NCI-H510A treated with DMSO at 0.1 percent for 48 hours (cell line): ENCODE results near the gene BTAF1.

ENCODE experiments used
- DNase-seq: peaks from one replicate; lab custom pipeline; 2025; lab: John Stamatoyannopoulos, UW

BTAF1 gene

DNA sequence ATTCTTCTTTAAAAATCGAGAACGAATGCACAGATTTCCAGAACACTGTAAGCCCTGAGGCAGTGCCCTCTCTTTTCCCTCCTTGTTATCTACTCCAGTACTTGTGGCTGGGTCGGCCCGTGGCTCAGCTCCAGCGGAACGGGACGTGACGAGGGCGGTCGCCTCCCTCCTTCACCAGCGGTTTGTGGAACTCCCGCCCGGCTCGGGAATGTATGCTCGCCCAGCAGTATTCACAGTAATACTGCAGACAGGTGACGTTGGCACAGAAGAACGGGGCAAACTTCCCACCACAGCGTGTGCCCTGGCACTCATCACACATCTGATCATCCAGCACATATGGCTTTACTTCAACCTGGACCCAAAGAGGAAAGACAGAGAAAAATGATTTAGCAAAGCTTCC, 128.5 kb downstream of the BTAF1 start:
- no peak for DNase-seq

DNA sequence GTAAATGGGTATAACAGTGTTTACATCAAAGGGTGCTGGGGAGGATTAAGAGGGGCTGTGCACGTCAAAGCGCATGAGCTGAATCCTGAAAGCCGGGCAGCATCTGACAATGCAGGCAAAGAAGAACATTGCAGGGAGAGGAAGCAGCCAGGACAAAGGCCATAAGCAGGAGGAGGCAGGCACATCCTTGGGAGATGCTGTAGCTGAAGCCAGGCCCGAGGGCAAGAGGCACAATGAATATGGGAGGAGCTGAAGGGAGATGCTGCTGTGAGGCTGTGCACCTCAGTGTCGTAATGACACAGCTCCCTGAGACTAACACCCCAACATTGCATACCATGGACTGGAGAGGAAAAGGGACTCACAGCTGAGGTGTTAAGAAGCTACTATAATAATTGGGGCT, 129.2 kb downstream of the BTAF1 start:
- DNase-seq = no peak

DNA sequence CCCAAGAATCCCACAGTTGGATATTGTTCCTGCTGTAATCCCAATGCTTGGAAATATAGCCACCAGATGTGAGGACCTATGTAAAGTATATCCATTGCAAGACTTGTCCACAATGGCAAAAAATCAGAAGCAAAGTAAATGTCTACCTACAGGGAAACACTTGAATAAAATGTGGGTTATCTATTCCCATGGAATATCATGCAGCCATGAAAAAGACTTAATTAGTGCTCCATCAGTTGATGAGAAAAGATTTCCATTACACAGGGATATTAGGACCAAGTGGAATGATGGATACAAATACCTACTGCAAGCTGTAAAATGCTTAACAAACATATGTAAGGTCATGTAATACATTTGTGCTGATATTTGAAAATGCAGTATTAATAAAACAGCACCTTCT, 131.2 kb downstream of the BTAF1 start:
- DNase-seq = no peak

DNA sequence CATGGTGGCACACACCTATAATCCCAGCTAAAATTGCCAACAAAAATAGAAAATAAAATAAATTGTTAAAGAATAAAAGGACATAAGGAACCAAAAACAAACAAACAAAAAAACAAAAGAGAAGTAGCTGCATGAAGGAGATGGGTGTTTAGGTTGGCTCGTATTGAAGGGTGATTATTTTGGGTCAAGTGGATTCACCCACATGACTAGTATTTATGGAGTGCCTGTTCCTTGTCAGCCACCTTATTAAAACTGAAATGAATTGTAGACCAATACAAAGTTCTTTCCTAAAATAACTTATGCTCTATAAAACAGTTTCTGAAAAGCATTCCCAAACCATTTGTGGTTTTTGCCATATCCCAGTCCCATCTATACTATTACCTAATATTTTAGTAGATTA, 138.7 kb downstream of the BTAF1 start:
- no peak for DNase-seq

DNA sequence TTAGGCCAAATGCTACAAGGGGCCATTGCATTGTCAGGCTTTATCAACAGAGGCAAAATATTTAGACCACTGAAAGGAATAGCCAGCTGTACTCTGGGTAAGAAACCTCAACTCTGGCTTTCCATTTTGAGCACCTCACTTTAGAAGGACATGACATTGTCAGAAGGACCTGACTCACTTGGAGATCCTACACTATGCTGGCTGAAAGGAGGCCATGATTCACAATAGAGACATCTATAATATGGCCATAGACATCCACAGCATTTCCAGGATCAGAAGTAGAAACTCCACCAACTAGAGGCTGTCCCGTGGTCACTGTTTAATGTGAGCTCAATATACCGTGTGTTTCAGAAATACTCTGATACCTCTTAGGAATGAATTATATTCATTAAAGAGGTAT, 140.9 kb downstream of the BTAF1 start:
- no peak for DNase-seq

DNA sequence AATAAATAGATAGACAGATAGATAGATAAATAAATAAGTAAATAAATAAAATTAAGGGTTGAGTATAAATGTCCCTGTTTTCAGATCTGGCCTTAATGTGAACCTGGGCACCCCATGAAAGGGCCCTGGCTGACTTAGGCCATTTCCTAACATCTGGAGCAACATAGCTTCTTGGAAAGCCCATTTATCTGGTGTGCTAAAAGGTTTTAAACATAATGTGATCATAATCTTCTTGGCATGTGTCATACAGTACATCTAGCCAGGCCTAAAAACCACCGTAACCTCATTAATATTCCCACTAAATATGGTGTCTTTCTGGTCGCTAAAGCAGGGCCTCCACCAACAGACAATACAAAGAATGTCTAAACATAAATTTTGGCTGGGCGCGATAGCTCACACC, 142.8 kb downstream of the BTAF1 start:
- no peak for DNase-seq

DNA sequence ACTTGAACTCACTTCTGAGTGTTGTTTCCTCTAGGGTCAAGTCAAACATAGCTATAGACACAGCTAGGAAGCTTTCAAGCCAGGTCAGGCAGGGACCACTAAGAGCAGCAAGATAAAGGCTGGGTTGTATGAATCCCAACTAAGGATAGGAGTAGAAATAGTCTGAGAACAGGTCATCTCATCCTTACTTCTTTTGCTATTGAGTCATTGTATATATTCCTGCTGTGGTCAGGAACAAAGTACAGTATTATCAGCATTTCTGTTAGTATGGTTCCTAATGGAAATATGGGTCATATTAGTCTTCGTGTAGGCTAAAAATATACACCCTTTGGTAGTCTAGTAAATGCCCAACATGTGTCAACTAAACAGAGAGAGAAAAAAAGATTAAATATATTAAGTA, 145.3 kb downstream of the BTAF1 start:
- DNase-seq = no peak

DNA sequence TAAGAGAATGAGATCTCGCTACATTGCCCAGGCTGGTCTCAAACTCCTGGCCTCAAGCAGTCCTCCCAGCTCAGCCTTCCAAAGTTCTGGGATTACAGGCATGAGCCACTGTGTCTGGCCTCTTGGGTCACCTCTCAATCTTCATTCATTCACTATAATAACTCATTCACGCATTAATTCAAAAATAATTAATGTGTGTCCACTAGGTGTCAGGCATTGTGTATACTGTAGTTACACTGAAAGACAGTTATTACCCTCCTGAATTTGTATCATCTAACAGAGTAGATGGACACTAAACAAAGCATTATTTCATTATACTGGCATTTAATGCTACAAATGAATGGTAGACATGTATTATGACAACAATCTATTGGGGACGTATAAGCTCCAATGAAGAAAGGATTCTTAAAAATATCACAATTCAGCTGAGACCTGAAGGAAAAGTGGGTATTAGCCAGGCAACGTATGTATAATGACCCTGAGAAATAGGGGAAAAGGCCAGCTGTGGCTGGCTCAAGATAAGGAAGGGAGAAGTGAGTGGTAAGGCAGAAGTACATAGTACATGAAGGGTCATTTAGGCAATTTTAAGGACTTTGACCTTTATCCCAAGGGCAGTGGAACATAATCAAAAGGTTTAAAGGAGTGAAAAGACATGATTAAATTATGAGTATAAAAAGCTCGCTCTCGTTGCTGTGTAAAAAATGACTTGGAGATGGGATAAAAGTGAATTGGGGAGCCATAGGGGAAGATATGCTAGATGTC, 150.7 kb downstream of the BTAF1 start:
- DNase-seq = no peak

DNA sequence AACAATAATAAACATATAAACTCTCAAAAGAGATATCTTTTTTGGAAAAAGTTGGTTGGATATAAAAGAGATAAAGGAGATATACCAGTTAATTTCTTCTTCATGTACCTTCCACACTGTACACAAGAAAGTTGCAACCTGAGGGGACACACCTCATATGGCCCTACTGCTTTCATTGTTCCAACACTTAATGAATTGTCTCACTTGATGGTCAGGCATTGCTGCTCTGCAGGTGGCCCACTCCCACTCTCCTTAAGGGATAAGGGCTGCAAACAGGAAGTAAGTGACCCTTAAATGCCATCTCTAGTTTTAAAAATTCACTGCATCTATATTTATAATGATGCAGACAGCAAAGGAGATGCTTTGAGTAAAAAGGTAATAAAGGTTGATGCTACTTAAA, 152.3 kb downstream of the BTAF1 start:
- DNase-seq = no peak

DNA sequence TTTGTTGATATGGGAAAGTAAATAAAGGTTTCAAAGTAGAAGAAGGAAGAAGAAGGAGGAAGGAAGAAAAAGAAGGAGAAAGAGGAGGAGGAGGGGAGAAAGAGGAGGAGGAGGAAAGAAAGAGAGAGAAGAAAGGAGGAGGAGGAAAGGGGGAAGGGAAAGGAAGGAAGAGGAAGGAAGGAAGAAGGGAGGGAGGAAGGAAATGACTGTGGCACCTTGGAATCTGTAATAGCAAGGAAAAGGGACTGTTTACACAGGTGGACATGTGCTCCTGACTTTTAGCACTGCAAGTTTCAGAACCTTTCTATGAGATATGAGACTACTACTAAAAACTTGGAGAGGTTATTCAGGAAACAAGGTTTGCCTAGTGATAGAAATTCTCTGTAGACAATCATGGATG, 153.2 kb downstream of the BTAF1 start:
- DNase-seq = no peak

DNA sequence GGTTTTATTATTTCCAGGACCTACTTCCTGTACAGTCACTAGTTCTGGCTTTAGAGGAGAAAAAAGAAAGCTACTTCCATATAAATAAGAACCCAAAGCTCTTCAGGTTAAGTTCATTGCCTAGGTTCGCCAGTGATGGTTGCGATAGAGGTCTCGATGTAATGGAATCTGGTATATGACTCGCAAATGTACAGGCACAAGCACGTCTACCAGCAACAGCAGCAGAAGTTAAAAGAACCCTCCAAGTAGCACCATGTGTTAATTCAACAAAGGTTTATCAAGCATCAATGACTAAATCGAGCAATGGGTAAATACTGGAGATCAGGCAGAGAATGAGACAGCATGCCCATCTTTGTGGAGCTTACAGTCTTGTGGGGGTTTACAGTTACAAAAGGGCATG, 155.4 kb downstream of the BTAF1 start:
- DNase-seq = no peak
